H1 (cell line): Measurements from ENCODE around the gene DNAI2. TPM values are rescaled to one million over a fixed set of nuclear protein-coding genes. Genes with fewer than 3 reads are reported as not detected.

Experiments used
- CHD1 ChIP-seq: IDR thresholded peaks from 2 replicates; pipeline ENCODE4 v1.6.1; 2012; ENCODE audit warnings: low read depth, low read length, improper control_type of control experiment
- EP300 ChIP-seq, 2 experiments: IDR thresholded peaks; 1 replicate in 1 of 2; 2 replicates in 1 of 2; pipeline ENCODE4 v1.6.1; 2011 to 2012; ENCODE audit warnings: low read depth in 2 of 2, low read length in 2 of 2, mild to moderate bottlenecking in 2 of 2, borderline replicate concordance in 1 of 2, inconsistent platforms in 1 of 2, moderate library complexity in 1 of 2
- KDM1A ChIP-seq: fragments of 200-600, 300-600 bp; sonication (generic); IDR thresholded peaks from 2 replicates; pipeline ENCODE4 v1.7.1; 2016; ENCODE audit warnings: mild to moderate bottlenecking, low read length, borderline replicate concordance
- NRF1 ChIP-seq: IDR thresholded peaks from 2 replicates; pipeline ENCODE4 v1.6.1; 2011; ENCODE audit warnings: mild to moderate bottlenecking, low read depth, low read length, improper control_type of control experiment
- polyA plus RNA-seq, 7 experiments: library from polyadenylated mRNA; depleted of rRNA in 3 of 7; stranded (reverse) in 5 of 7; unstranded in 2 of 7; fragments of >200 nt in 5 of 7; fragments of 200-250 nt in 2 of 7; gene quantifications; 1 replicate in 5 of 7; 2 replicates in 1 of 7; 4 replicates in 1 of 7; pipeline versions ENCODE4 v1.2.1 to v1.2.3, GENCODE V29; 2011 to 2013; ENCODE audit warnings: missing spikeins in 2 of 7, mixed read lengths in 2 of 7
- total RNA-seq: library from RNA; stranded (reverse); fragmentation: NEBNext Ultra II Directional; extraction: Animal tissue kit (Norgen Biotek cat#: 25700); gene quantifications from 2 replicates; pipeline ENCODE4 v1.2.1, GENCODE V29; 2021
- TF ChIP-seq, protein P1 (sequence below): IDR thresholded peaks from 2 replicates; pipeline ENCODE4 v1.6.1; 2012; ENCODE audit warnings: inconsistent platforms
- TF ChIP-seq, protein P2 (sequence below): IDR thresholded peaks from 2 replicates; pipeline ENCODE4 v1.6.1; 2012; ENCODE audit warnings: low read length, inconsistent platforms

Gene DNAI2
- total and polyA plus RNA-seq, 2 of the 8 experiments (the other 6 are each of a cell fraction or from before 2014, with no cell fraction given) = 0.08 to 0.15 TPM

DNA sequence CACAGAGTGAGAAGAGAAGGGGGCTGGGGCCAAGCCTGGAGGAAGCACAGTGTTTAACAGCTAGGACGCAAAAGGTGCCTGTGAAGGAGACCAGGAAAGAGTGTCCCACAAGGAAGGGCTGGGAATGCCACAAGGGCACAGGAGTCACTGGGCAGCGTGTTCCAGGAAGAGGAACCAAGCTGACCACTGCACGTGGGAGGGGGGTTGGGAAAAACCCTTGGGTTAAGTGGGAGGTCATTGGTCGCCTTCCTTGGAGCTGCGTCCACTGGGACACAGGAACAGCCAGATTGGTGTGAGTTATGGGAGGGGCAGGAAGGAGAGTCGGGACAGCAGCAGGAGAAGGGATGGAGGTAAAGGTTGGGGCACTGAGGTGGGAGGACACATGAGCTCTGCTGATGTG, 47.8 kb upstream of the DNAI2 start (continued):
- no peak for TF ChIP-seq EP300 (IDR thresholded peaks at IDR 0.05; ENCODE audit: borderline replicate concordance in 1 of 2, low read depth in 2 of 2, low read length in 2 of 2)
- TF ChIP-seq KDM1A = no peak
- TF ChIP-seq, protein P1, sequence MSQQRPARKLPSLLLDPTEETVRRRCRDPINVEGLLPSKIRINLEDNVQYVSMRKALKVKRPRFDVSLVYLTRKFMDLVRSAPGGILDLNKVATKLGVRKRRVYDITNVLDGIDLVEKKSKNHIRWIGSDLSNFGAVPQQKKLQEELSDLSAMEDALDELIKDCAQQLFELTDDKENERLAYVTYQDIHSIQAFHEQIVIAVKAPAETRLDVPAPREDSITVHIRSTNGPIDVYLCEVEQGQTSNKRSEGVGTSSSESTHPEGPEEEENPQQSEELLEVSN = no peak
- TF ChIP-seq, protein P2, sequence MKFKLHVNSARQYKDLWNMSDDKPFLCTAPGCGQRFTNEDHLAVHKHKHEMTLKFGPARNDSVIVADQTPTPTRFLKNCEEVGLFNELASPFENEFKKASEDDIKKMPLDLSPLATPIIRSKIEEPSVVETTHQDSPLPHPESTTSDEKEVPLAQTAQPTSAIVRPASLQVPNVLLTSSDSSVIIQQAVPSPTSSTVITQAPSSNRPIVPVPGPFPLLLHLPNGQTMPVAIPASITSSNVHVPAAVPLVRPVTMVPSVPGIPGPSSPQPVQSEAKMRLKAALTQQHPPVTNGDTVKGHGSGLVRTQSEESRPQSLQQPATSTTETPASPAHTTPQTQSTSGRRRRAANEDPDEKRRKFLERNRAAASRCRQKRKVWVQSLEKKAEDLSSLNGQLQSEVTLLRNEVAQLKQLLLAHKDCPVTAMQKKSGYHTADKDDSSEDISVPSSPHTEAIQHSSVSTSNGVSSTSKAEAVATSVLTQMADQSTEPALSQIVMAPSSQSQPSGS = no peak
- TF ChIP-seq CHD1 = no peak
- TF ChIP-seq NRF1 = no peak
